IMR-90 (cell line): ENCODE measurements around the gene NARF. TPM values are rescaled to one million over a fixed set of nuclear protein-coding genes. Genes with fewer than 3 reads are reported as not detected.

ENCODE experiments used
- ATAC-seq: fragments of 200-7000 bp; cut with Tn5 transposase; 2 replicates; pipeline ENCODE4 v1.9.1; 2020; ENCODE audit warnings: low read depth, mild to moderate bottlenecking, moderate library complexity
- BruUV-seq: library from RNA; stranded (reverse); fragments of 400-500 nt; replicated peaks from 2 replicates; lab custom pipeline; 2021; lab: Mats Ljungman, UMichigan
- CTCF ChIA-PET: fragments of 300-600 bp; formaldehyde crosslinking; extraction: SDS; loops from one replicate; lab custom pipeline; 2021; ENCODE audit warnings: antibody characterized with exemption; lab: Yijun Ruan, JAX
- POLR2A ChIA-PET: fragments of 300-600 bp; sonication (Branson Sonifier 250); formaldehyde crosslinking; loops from one replicate; lab custom pipeline; 2022; ENCODE audit warnings: antibody characterized with exemption; ENCODE audit not compliant: unreplicated experiment; lab: Charles Lee
- DNase-seq: peaks from one replicate; pipeline ENCODE4 v3.0.0; 2013
- H2AFZ ChIP-seq: replicated peaks from 2 replicates; pipeline ENCODE3; 2013; ENCODE audit warnings: low read length, mild to moderate bottlenecking; ENCODE audit not compliant: poor library complexity
- H2AK5ac ChIP-seq: 2 replicates; pipeline ENCODE4 v1.6.1; 2013; ENCODE audit warnings: low read depth, low read length, inconsistent platforms
- H2AK9ac ChIP-seq: replicated peaks from 2 replicates; pipeline ENCODE3; 2013; ENCODE audit warnings: mild to moderate bottlenecking, low read depth, low read length, moderate library complexity; ENCODE audit not compliant: poor library complexity
- H2BK120ac ChIP-seq: 2 replicates; pipeline ENCODE4 v1.6.1; 2013; ENCODE audit warnings: low read depth, low read length, inconsistent platforms
- H2BK15ac ChIP-seq: 3 replicates; pipeline ENCODE4 v1.6.1; 2013; ENCODE audit warnings: low read depth, low read length, inconsistent platforms
- H2BK20ac ChIP-seq: 2 replicates; pipeline ENCODE4 v1.6.1; 2013; ENCODE audit warnings: low read depth, mild to moderate bottlenecking, inconsistent platforms, low read length, moderate library complexity
- H2BK5ac ChIP-seq: 2 replicates; pipeline ENCODE4 v1.6.1; 2013; ENCODE audit warnings: mild to moderate bottlenecking, low read depth, low read length, inconsistent platforms; ENCODE audit not compliant: poor library complexity, severe bottlenecking
- H3K14ac ChIP-seq: replicated peaks from 2 replicates; pipeline ENCODE4 v1.6.1; 2013; ENCODE audit warnings: low read depth, low read length, inconsistent platforms
- H3K18ac ChIP-seq: 2 replicates; pipeline ENCODE4 v1.6.1; 2013; ENCODE audit warnings: low read depth, low read length, control low read depth
- H3K23ac ChIP-seq: 2 replicates; pipeline ENCODE4 v1.6.1; 2013; ENCODE audit warnings: low read depth, low read length, inconsistent platforms
- H3K27ac ChIP-seq: 2 replicates; pipeline ENCODE4 v1.5.1; 2013; ENCODE audit warnings: mild to moderate bottlenecking, control low read depth, low read length; ENCODE audit not compliant: insufficient read depth
- H3K27me3 ChIP-seq: 2 replicates; pipeline ENCODE4 v1.6.1; 2013; ENCODE audit warnings: low read length; ENCODE audit not compliant: control insufficient read depth, insufficient read depth
- H3K36me3 ChIP-seq: 2 replicates; pipeline ENCODE4 v1.6.1; 2013; ENCODE audit warnings: low read length, mixed read lengths; ENCODE audit not compliant: control insufficient read depth, insufficient read depth
- H3K4ac ChIP-seq: 2 replicates; pipeline ENCODE4 v1.6.1; 2013; ENCODE audit warnings: low read depth, low read length, inconsistent platforms
- H3K4me1 ChIP-seq: 2 replicates; pipeline ENCODE4 v1.6.1; 2013; ENCODE audit warnings: low read length, mixed read lengths; ENCODE audit not compliant: control insufficient read depth, insufficient read depth
- H3K4me2 ChIP-seq: 2 replicates; pipeline ENCODE4 v1.6.1; 2013; ENCODE audit warnings: low read depth, mild to moderate bottlenecking, control low read depth, low read length, moderate library complexity
- H3K4me3 ChIP-seq: 2 replicates; pipeline ENCODE4 v1.5.1; 2013; ENCODE audit warnings: low read depth, mild to moderate bottlenecking, control low read depth, low read length, moderate library complexity; ENCODE audit not compliant: insufficient read depth
- H3K56ac ChIP-seq: 2 replicates; pipeline ENCODE4 v1.6.1; 2013; ENCODE audit warnings: low read length, inconsistent platforms; ENCODE audit not compliant: insufficient read depth; ENCODE audit errors: extremely low read depth
- H3K79me1 ChIP-seq, 2 experiments: 2 replicates each; pipeline ENCODE4 v1.6.1; 2013; ENCODE audit warnings: low read length in 2 of 2, inconsistent platforms in 1 of 2, low read depth in 1 of 2
- H3K9ac ChIP-seq: 2 replicates; pipeline ENCODE4 v1.6.1; 2013; ENCODE audit warnings: low read depth, low read length, control low read depth
- H3K9me1 ChIP-seq: 2 replicates; pipeline ENCODE4 v1.6.1; 2013; ENCODE audit warnings: low read length, inconsistent platforms; ENCODE audit not compliant: insufficient read depth
- H3K9me3 ChIP-seq: 2 replicates; pipeline ENCODE4 v1.6.1; 2013; ENCODE audit warnings: low read length; ENCODE audit not compliant: control insufficient read depth, insufficient read depth
- H4K20me1 ChIP-seq: 2 replicates; pipeline ENCODE4 v1.6.1; 2013; ENCODE audit warnings: low read length, inconsistent platforms; ENCODE audit not compliant: insufficient read depth
- H4K5ac ChIP-seq: 2 replicates; pipeline ENCODE4 v1.6.1; 2013; ENCODE audit warnings: mild to moderate bottlenecking, low read depth, low read length, control low read depth
- H4K8ac ChIP-seq, 2 experiments: 2 replicates each; pipeline ENCODE4 v1.6.1; 2013; ENCODE audit warnings: low read depth in 2 of 2, low read length in 2 of 2, control low read depth in 1 of 2, inconsistent platforms in 1 of 2
- H4K91ac ChIP-seq: 2 replicates; pipeline ENCODE4 v1.6.1; 2013; ENCODE audit warnings: low read depth, low read length, inconsistent platforms; ENCODE audit not compliant: insufficient read depth
- BHLHE40 ChIP-seq: fragments of 150-350 bp; IDR thresholded peaks from 2 replicates; pipeline ENCODE4 v1.6.1; 2016; ENCODE audit warnings: mild to moderate bottlenecking, low read depth, low read length
- CEBPB ChIP-seq: IDR thresholded peaks from 2 replicates; pipeline ENCODE4 v1.6.1; 2012; ENCODE audit warnings: low read depth, low read length, improper control_type of control experiment
- CHD1 ChIP-seq: IDR thresholded peaks from 2 replicates; pipeline ENCODE4 v1.6.1; 2012; ENCODE audit warnings: low read depth, low read length, improper control_type of control experiment
- CTCF ChIP-seq: conservative IDR thresholded peaks from 2 replicates; pipeline ENCODE4 v1.5.1; 2012; ENCODE audit warnings: mild to moderate bottlenecking, low read depth, low read length, improper control_type of control experiment
- ELK1 ChIP-seq: fragments of 150-350 bp; IDR thresholded peaks from 2 replicates; pipeline ENCODE4 v1.6.1; 2016; ENCODE audit warnings: low read depth, mild to moderate bottlenecking, low read length, moderate library complexity, borderline replicate concordance
- FOS ChIP-seq: fragments of 150-350 bp; IDR thresholded peaks from 2 replicates; pipeline ENCODE4 v1.6.1; 2016; ENCODE audit warnings: low read depth, low read length
- MAFK ChIP-seq: IDR thresholded peaks from 2 replicates; pipeline ENCODE4 v1.6.1; 2012; ENCODE audit warnings: low read depth, low read length, improper control_type of control experiment
- MAZ ChIP-seq: IDR thresholded peaks from 2 replicates; pipeline ENCODE4 v1.6.1; 2012; ENCODE audit warnings: low read depth, mild to moderate bottlenecking, low read length, improper control_type of control experiment, moderate library complexity, borderline replicate concordance
- MXI1 ChIP-seq: IDR thresholded peaks from 2 replicates; pipeline ENCODE4 v1.6.1; 2012; ENCODE audit warnings: low read depth, mild to moderate bottlenecking, low read length, moderate library complexity, borderline replicate concordance
- POLR2A ChIP-seq: IDR thresholded peaks from 2 replicates; pipeline ENCODE4 v1.6.1; 2012; ENCODE audit warnings: mild to moderate bottlenecking, low read depth, low read length
- RAD21 ChIP-seq: IDR thresholded peaks from 2 replicates; pipeline ENCODE4 v1.6.1; 2012; ENCODE audit warnings: low read length, improper control_type of control experiment
- RFX5 ChIP-seq: IDR thresholded peaks from 2 replicates; pipeline ENCODE4 v1.8.0; 2012; ENCODE audit warnings: low read depth, mild to moderate bottlenecking, low read length, moderate library complexity
- USF2 ChIP-seq: fragments of 150-350 bp; IDR thresholded peaks from 2 replicates; pipeline ENCODE4 v1.6.1; 2017; ENCODE audit warnings: mild to moderate bottlenecking, antibody characterized with exemption, low read length, low read depth
- WGBS, 2 experiments: methylation state at CpG; one replicate each; pipeline versions ENCODE4 v1.1.5 to v1.1.7; 2013; ENCODE audit warnings: missing lambda C conversion rate in 2 of 2; ENCODE audit not compliant: insufficient read length in 1 of 2; ENCODE audit errors: extremely low coverage in 2 of 2; 5-methylcytosine and 5-hydroxymethylcytosine counted together
- dilution Hi-C: fragments of 300-500 bp; cut with HindIII; formaldehyde crosslinking; loops from one replicate; pipeline ENCODE4 v1.14.3; 2018; ENCODE audit warnings: low sequenced_read_pairs; ENCODE audit not compliant: unreplicated experiment
- in situ Hi-C: fragments of 300-500 bp; cut with MboI; formaldehyde crosslinking; loops from 3 replicates; pipeline ENCODE4 v1.14.3; 2019; ENCODE audit warnings: low sequenced_read_pairs, inconsistent platforms, mixed read lengths
- intact Hi-C: fragments of 100-400 bp; cut with micrococcal nuclease; formaldehyde crosslinking; loops from 2 replicates; pipeline ENCODE4 v1.10.0; 2022
- polyA plus RNA-seq, 3 experiments: library from polyadenylated mRNA; depleted of rRNA; stranded (reverse); fragments of >200 nt; gene quantifications; 2 replicates each; pipeline ENCODE4 v1.2.3, GENCODE V29; 2012; ENCODE audit warnings: low replicate concordance in 1 of 3
- total RNA-seq: library from RNA; depleted of rRNA; stranded (reverse); fragments of >200 nt; gene quantifications from 2 replicates; pipeline ENCODE4 v1.2.3, GENCODE V29; 2012

The NARF gene
- total and polyA plus RNA-seq, 2 of the 4 experiments (the other 2 are of a cell fraction), result 83.7 to 94.8 TPM

- POLR2A ChIA-PET, result no interaction called here
- Histone ChIP-seq H3K27ac (no peak overlapping the region), H3K4me1 (peaks cover 11% of the 10 kb centered on the region; the same call in 1 of the 2 replicates), H3K9me1 (peaks cover 11% of the 10 kb centered on the region; the same call in 1 of the 2 replicates), H2BK120ac (no peak overlapping the region), H3K18ac (no peak overlapping the region), H3K9me3 (no peaks in the 10 kb centered on the region), H2AFZ (no peak overlapping the region), H3K56ac (no peak overlapping the region), H2BK5ac (no peak overlapping the region), H3K23ac (no peak overlapping the region), H2AK9ac (no peak overlapping the region), H4K20me1 (peaks cover 3% of the 10 kb centered on the region; the same call in 1 of the 2 replicates), H4K5ac (no peak overlapping the region), H2AK5ac (no peak overlapping the region), H3K36me3 (peaks cover 9% of the 10 kb centered on the region), H2BK15ac (no peak overlapping the region), H3K4me3 (no peak overlapping the region), H4K8ac (no peak overlapping the region), H3K27me3 (no peaks in the 10 kb centered on the region), H3K4ac (no peak overlapping the region), H3K14ac (no peak overlapping the region), H3K4me2 (no peak overlapping the region), H3K9ac (no peak overlapping the region), H4K91ac (no peak overlapping the region), H2BK20ac (no peak overlapping the region), H3K79me1 (peaks cover 23 to 39% of the 10 kb centered on the region in 2 experiments)
- intact Hi-C loops, result no loop called here
- dilution Hi-C loops, result no loop called here
- CTCF ChIA-PET, result no interaction called here
- in situ Hi-C loops, result no loop called here
- 90% methylated on average over 2 of the region's 3 CpGs; no CpG with 5 or more reads in 1 of the 2 experiments for WGBS, 2 experiments
- BruUV-seq, result no TSS peak
- no peak for DNase-seq
- TF ChIP-seq RAD21 (no peak), CHD1 (no peak), BHLHE40 (no peak), USF2 (no peak), POLR2A (no peak), FOS (no peak), MAZ (no peak), ELK1 (no peak), RFX5 (no peak), MAFK (no peak), CEBPB (no peak), CTCF (no peak), MXI1 (no peak)
- ATAC-seq, result no peak
These were observed 6.4 kb upstream of the NARF start for GRCh38 chr17:82452162-82452561.
